ENCODE results near the gene VOPP1. TPM values are rescaled to one million over a fixed set of nuclear protein-coding genes. Genes with fewer than 3 reads are reported as not detected.

The VOPP1 gene
- total and polyA plus RNA-seq, 2 donors (not counting 3 experiments of a cell fraction or from before 2014, with no cell fraction given): 85.6 to 154 TPM

- ChIA-PET POLR2A (no interaction called here), CTCF (no interaction called here)
- H3K27ac ChIP-seq (ENCODE audit: insufficient read depth, low read depth, low read length): no peak overlapping the region
- peaks cover 13% of the 10 kb centered on the region for H3K79me2 ChIP-seq (ENCODE audit: control insufficient read depth, insufficient read depth, low read length)
- H3K4me2 ChIP-seq (ENCODE audit: insufficient read depth, low read length): no peak overlapping the region
- no peak overlapping the region for H2AFZ ChIP-seq (ENCODE audit: low read depth, low read length)
- FAIRE-seq (no peak), DNase-seq (ENCODE audit: low read depth, low spot score) (no peak)
- H3K36me3 ChIP-seq (ENCODE audit: control insufficient read depth in 2 of 2, extremely low read depth in 1 of 2, insufficient read depth in 2 of 2, low read length in 2 of 2): peaks cover 4 to 12% of the 10 kb centered on the region in 2 experiments
- no peak overlapping the region for H3K4me3 ChIP-seq (replicated peaks in 1 of 3; ENCODE audit: insufficient read depth in 1 of 3, low read depth in 1 of 3, low read length in 3 of 3)
- H4K20me1 ChIP-seq (replicated peaks; ENCODE audit: control insufficient read depth, extremely low read depth, insufficient read depth, low read length): peaks cover 2% of the 10 kb centered on the region
- no peak for TF ChIP-seq FOS (IDR thresholded peaks at IDR 0.05; ENCODE audit: borderline replicate concordance, insufficient read depth, low read length)
- TF ChIP-seq GATA2 (IDR thresholded peaks at IDR 0.05; ENCODE audit: insufficient read depth, insufficient read length, low read depth, low read length): no peak
- intact Hi-C loops (cut with micrococcal nuclease) (no loop called here), dilution Hi-C loops (cut with MboI; ENCODE audit: extremely low pct_ligation_motif_present, low sequenced_read_pairs) (no loop called here)
- no peaks in the 10 kb centered on the region for H3K9me3 ChIP-seq (replicated peaks; ENCODE audit: control insufficient read depth, insufficient read depth, low read length)
- no peaks in the 10 kb centered on the region for H3K27me3 ChIP-seq (ENCODE audit: control insufficient read depth in 2 of 2, insufficient read depth in 2 of 2, low read length in 2 of 2)
- H3K9ac ChIP-seq (replicated peaks; ENCODE audit: extremely low read depth, insufficient read depth, low read length): no peak overlapping the region
- H3K4me1 ChIP-seq (ENCODE audit: control insufficient read depth, extremely low read depth, insufficient read depth, low read length): no peaks in the 10 kb centered on the region
- no TSS peak for BruUV-seq (replicated peaks)
- no peaks in the 10 kb centered on the region for H3K9me1 ChIP-seq (replicated peaks; ENCODE audit: control insufficient read depth, extremely low read depth, insufficient read depth, low read length)
Measured at GRCh38 chr7:55483046-55483445, 89.3 kb downstream of the VOPP1 start.

GRCh38 chr7:55481155-55481554, 91.1 kb downstream of the VOPP1 start:
- peaks cover 9% of the 10 kb centered on the region for H3K79me2 ChIP-seq (ENCODE audit: control insufficient read depth, insufficient read depth, low read length)
- no peak for FAIRE-seq
- H3K36me3 ChIP-seq (ENCODE audit: control insufficient read depth in 2 of 2, extremely low read depth in 1 of 2, insufficient read depth in 2 of 2, low read length in 2 of 2): peaks cover 4 to 11% of the 10 kb centered on the region in 2 experiments
- no peaks in the 10 kb centered on the region for H3K9me3 ChIP-seq (replicated peaks; ENCODE audit: control insufficient read depth, insufficient read depth, low read length)
- no peaks in the 10 kb centered on the region for H3K4me1 ChIP-seq (ENCODE audit: control insufficient read depth, extremely low read depth, insufficient read depth, low read length)
- H3K27ac ChIP-seq (ENCODE audit: insufficient read depth, low read depth, low read length): no peak overlapping the region
- no peaks in the 10 kb centered on the region for H3K27me3 ChIP-seq (ENCODE audit: control insufficient read depth in 2 of 2, insufficient read depth in 2 of 2, low read length in 2 of 2)
- H3K4me3 ChIP-seq (replicated peaks in 1 of 3; ENCODE audit: insufficient read depth in 1 of 3, low read depth in 1 of 3, low read length in 3 of 3): no peak overlapping the region
- no peak overlapping the region for H3K9ac ChIP-seq (replicated peaks; ENCODE audit: extremely low read depth, insufficient read depth, low read length)
- peaks cover 2% of the 10 kb centered on the region for H4K20me1 ChIP-seq (replicated peaks; ENCODE audit: control insufficient read depth, extremely low read depth, insufficient read depth, low read length)
- DNase-seq (ENCODE audit: low read depth, low spot score): no peak
- TF ChIP-seq MYC (IDR thresholded peaks at IDR 0.05; ENCODE audit: low read depth, low read length): no peak
- no peaks in the 10 kb centered on the region for H3K9me1 ChIP-seq (replicated peaks; ENCODE audit: control insufficient read depth, extremely low read depth, insufficient read depth, low read length)
- CTCF ChIA-PET: no interaction called here
- POLR2A ChIA-PET: no interaction called here
- no peak overlapping the region for H2AFZ ChIP-seq (ENCODE audit: low read depth, low read length)
- intact Hi-C loops (cut with micrococcal nuclease) (no loop called here), dilution Hi-C loops (cut with MboI; ENCODE audit: extremely low pct_ligation_motif_present, low sequenced_read_pairs) (no loop called here)
- no peak overlapping the region for H3K4me2 ChIP-seq (ENCODE audit: insufficient read depth, low read length)
- no TSS peak for BruUV-seq (replicated peaks)
